ENCODE data around the gene ZNF302. TPM values are rescaled to one million over a fixed set of nuclear protein-coding genes. Genes with fewer than 3 reads are reported as not detected.

Gene ZNF302
- total RNA-seq, 1 experiment from 2014 or later, result 23.3 TPM

- no CpG with 5 or more reads among the region's 3 CpGs for WGBS (ENCODE audit: extremely low coverage, insufficient read length, low lambda C conversion rate)
These were observed 12.9 kb downstream of the ZNF302 start for GRCh38 chr19:34690372-34690771.

More at GRCh38 chr19:34690372-34690771, 12.9 kb downstream of the ZNF302 start:
- no peak for TF ChIP-seq CTCF (conservative IDR thresholded peaks at IDR 0.05)
- Histone ChIP-seq H3K4me1 (ENCODE audit: insufficient read depth, low read length) (no peaks in the 10 kb centered on the region), H3K27ac (ENCODE audit: insufficient read length, low read depth, low read length) (no peak overlapping the region), H2BK5ac (ENCODE audit: insufficient read length, low read length) (no peak overlapping the region), H3K9ac (ENCODE audit: extremely low read depth, insufficient read length, low read length) (no peak overlapping the region), H3T11ph (ENCODE audit: low read length) (no peak overlapping the region), H3K9me3 (ENCODE audit: control insufficient read depth, low read depth, low read length) (peaks cover 2% of the 10 kb centered on the region), H4K5ac (ENCODE audit: insufficient read length, low read depth, low read length) (no peak overlapping the region), H2BK120ac (ENCODE audit: low read depth, low read length, poor library complexity, severe bottlenecking) (no peak overlapping the region), H3K18ac (ENCODE audit: insufficient read length, low read depth, low read length) (no peak overlapping the region), H4K91ac (ENCODE audit: insufficient read length, low read depth, low read length) (no peak overlapping the region), H2BK15ac (ENCODE audit: low read depth, low read length) (no peak overlapping the region), H3K56ac (ENCODE audit: insufficient read length, low read depth, low read length) (no peak overlapping the region), H3K27me3 (ENCODE audit: insufficient read depth, low read length) (no peaks in the 10 kb centered on the region), H2BK20ac (ENCODE audit: low read depth, low read length, poor library complexity, severe bottlenecking) (no peak overlapping the region), H4K20me1 (ENCODE audit: control insufficient read depth, insufficient read depth, insufficient read length) (no peaks in the 10 kb centered on the region), H2BK12ac (ENCODE audit: insufficient read length, low read depth, low read length) (no peak overlapping the region), H3K14ac (ENCODE audit: insufficient read depth, low read length) (no peak overlapping the region), H3K4ac (ENCODE audit: low read depth, low read length) (no peak overlapping the region), H4K8ac (replicated peaks; ENCODE audit: insufficient read length, low read depth, low read length) (no peak overlapping the region), H3K79me1 (ENCODE audit: insufficient read depth, low read depth, low read length, poor library complexity, severe bottlenecking) (no peaks in the 10 kb centered on the region), H3K23me2 (ENCODE audit: insufficient read length, low read depth, low read length, poor library complexity, severe bottlenecking) (no peaks in the 10 kb centered on the region), H3K23ac (ENCODE audit: insufficient read length, low read depth, low read length) (no peak overlapping the region), H2AK5ac (ENCODE audit: insufficient read length, low read length) (no peak overlapping the region), H3K4me2 (ENCODE audit: insufficient read depth, insufficient read length, low read length) (no peak overlapping the region), H2AFZ (ENCODE audit: low read length) (no peak overlapping the region), H3K79me2 (ENCODE audit: insufficient read depth, low read length) (no peaks in the 10 kb centered on the region)
- no peak for DNase-seq
- peaks cover 6 to 9% (median 7%) of the 10 kb centered on the region in 3 experiments; a peak in 6 of 7 replicates for H3K36me3 Mint-ChIP-seq (ENCODE audit: insufficient read depth in 1 of 3, low read depth in 3 of 3)
- H3K9me3 Mint-ChIP-seq, result peaks cover 49 to 76% of the 10 kb centered on the region in 2 experiments
- peaks cover 34% of the 10 kb centered on the region for H3K27me3 Mint-ChIP-seq (ENCODE audit: low read depth)
- H3K27ac Mint-ChIP-seq, result no peak overlapping the region
- no peak overlapping the region for H3K4me3 Mint-ChIP-seq
- no peaks in the 10 kb centered on the region for H3K4me1 Mint-ChIP-seq

Measured in H9 (cell line).